GM18520 (cell line): ENCODE results near the gene RIN3.
"Not testable (repeated sequence)": the region's sequence is repeated elsewhere in the genome, so short reads cannot be mapped to it uniquely, and the experiment has no call there.

Experiments used
- ATAC-seq: cut with Tn5 transposase; IDR thresholded peaks from one replicate; pipeline ENCODE4 v1.9.1; 2021; ENCODE audit not compliant: unreplicated experiment

The RIN3 gene

DNA sequence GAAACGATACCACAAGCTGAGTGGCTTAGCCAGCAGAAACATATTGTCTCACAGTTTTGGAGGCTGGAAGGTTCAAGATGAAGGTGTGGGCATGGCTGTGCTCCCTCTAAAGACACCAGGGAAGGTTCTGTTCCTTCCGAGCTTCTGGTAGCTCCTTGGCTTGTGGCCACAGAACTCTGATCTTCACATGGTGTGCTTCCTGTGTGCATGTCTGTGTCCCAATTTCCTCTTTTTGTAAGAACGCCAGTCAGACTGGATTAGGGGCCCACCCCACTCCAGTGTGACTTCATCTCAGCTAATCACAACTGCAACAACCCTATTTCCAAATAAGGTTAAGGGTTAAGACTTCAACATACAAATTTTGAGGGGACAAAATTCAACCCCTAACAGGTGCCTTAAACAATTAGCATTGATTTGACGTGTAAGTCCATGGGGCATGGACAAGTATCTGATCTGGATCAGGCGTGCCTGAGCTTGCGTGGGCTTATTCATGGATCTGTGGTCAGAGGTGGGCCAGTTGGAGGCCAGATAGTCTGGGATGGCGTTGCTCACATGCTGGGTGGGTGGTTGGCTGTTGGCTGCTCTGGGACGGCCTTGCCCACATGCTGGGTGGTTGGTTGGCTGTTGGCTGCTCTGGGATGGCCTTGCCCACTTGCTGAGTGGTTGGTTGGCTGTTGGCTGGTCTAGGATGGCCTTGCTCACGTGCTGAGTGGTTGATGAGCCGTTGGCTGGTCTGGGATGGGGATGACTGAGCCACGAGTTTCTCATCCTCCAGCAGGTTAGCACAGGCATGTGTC, 146.4 kb downstream of the RIN3 start:
- ATAC-seq = no peak

DNA sequence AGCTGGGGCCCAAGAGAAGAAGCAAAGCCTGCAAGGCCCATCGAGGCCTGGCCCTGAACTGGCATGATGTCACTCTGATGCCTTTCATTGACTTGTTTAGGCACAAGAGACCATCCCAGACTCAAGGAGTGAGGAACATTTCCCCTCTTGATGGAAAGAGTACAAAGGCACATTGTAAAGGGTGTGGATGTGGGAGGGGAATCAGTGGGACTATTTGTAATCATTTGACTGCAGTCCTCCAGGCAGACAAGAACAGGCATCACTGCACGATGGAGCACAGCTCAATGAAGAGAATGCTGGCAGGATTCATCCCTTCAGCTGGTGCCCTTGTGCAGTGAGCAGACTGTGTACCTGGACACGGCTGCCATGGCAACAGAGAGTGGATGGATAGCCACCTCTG, 147.0 kb downstream of the RIN3 start:
- no peak for ATAC-seq

DNA sequence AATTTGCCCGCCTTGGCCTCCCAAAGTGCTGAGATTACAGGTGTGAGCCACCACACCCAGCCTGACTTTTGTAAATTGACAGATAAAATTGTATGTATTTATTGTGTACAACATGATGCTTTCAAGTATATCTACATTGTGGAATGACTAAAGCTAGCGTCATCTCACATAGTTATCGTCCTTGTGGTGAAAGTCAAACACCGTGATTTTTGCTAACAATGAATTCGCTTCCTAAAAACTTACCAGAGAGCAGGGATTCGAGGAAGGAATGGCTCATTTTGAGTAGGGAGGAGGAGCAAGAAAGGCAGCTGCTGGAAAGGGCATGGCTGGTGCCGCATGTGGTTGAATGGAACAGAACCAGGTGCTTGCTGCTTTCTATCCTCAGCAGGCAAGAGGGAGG, 149.5 kb downstream of the RIN3 start:
- no peak for ATAC-seq

DNA sequence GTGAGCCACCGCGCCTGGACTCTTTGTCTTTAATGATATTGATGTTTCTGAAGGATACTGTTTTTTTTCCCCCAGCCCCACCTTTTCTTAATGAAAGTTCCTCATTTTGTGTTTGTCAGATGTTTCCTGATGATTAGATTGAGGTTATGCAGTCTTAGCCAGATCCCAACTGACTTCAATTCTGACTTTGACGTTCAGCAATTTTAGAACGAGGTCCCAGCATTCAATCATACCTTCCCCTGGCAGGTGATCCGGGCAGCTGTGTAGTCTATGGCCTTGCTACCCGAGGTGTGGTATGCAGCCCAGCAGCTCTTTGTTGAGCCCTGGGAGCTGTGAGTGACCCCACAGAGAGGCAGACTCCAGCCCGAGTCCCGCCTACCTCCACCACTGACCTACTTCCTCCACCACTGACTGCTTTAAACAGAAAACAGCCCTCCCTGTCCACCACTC, 152.1 kb downstream of the RIN3 start:
- ATAC-seq = no peak

GRCh38 chr14:92666251-92666650, 152.7 kb downstream of the RIN3 start:
- ATAC-seq = no peak

DNA sequence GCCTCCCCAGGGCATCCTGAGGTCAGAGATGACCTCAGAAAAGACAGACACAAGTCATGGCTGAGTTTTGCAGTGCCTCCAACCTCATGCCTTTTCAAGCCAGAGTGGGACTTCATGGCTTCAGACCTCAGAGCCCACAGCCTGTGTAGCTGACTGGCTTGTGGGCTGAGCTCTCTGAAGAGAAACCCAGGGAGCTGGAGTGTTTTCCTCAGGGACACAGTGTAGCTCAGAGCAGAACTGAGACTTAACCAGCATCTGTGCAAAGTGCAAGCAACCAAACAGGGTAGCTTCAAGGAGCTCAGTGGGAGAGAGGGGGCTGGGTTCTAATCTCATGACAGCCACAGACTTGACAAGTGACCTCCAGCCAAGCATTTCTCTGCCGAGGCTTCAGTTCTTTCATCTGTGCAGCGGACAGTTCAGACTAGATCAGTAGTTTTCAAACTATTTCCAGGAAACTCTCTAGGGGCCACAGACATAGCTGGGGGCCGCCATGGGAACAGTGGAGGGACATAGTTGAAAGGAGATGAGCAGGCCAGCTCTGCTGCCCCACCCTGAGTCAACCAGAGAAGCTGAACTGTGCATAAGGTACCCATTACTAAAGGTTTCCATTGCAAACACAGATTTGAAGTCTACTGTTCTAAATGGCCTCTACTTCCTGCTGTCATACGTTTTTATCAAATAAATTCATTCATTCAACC, 154.8 kb downstream of the RIN3 start:
- ATAC-seq = no peak

DNA sequence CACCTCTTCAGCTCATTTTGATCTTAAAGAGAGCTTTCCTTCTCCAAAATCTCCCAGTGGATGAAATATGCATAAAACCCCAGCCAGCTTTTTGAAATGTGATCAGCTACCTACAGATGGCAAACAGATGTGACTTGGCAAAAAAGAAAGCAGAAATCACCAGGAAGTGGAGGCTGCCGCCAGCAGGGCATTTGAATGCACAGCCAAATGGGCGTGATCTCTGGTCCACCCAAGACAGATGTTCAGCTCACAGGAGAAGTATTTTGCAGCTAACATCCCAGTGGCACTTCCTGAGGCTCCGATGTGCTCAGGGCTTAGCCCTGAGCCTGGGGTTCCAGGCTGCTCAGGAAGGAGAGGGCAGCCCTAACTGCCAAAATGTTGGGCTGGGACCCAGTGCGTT, 156.6 kb downstream of the RIN3 start:
- ATAC-seq = no peak

DNA sequence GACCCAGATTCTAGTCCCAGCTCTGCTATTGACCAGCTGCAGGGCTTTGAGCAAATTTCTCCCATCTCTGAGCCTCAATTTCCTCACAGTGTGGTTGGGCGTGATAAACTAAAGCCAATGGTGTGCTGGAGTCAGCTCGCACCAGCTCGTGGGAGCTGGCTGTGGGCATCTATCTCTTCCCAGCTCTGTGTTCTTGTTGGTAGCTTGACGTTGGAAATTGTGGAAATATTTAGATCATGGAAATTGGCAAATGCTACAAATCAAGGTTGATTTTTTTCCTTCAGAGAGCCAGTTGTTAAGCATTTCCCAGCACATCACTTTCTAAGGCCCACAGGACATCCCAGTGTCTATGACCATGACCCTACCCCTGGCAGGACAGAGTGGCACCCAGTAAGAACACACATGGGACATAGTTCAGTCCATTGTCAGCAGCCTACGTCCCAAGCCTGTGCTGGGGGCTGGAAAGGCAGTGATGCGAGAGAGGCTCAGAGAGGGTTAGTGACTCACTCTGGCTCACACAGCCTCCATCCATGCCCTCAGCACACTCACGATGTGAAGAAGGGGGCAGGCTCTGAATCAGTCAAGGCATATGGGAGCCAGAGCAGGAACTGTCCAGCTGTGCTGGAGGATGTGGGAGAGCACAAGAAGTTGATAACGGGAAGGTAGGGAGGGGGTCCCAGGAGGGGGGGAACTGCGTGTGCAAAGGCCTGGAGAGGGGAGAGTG, 157.2 kb downstream of the RIN3 start:
- ATAC-seq = no peak

DNA sequence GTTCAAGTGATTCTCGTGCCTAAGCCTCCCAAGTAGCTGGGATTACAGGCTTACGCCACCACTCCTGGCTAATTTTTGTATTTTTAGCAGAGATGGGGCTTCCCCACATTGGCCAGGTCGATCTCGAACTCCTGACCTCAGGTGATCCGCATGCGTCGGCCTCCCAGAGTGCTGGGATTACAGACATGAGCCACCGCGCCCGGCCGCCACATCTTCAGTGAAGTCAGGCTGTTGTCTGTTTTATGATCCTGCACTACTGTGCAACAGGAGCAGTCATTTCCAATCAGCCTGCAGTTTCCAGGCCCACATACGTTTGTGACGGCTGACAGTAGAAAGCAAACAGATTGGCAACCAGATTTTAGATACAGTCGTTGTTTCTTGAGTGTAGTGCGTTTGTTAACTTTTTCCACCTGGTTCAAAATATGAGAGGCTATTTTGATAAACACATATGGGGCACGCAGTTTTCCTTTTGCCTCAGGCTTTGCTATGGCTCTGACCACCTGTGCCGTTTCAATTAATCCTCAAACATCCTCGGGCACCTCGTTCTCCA, 160.1 kb downstream of the RIN3 start:
- no peak for ATAC-seq

DNA sequence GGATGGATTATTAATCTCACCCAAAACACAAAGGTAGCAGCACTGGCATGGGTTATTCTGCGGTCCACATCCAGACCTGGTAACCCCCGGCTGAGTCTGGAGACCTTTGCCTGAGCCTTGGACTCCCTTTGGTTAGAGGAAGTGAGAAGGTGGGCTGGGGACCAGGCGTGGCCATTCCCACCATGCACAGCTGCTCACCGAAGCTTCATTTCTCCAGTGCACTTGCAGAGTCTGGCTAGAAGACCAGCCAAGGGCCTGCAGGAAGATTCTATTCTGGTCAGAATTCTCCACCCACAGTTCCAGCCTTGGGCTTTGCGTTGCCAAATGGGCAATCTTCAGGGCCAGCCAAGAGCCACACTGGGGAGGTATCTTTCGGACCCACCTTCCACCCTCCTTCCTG, 161.8 kb downstream of the RIN3 start:
- ATAC-seq = no peak

GRCh38 chr14:92675976-92676375, 162.4 kb downstream of the RIN3 start:
- no peak for ATAC-seq

DNA sequence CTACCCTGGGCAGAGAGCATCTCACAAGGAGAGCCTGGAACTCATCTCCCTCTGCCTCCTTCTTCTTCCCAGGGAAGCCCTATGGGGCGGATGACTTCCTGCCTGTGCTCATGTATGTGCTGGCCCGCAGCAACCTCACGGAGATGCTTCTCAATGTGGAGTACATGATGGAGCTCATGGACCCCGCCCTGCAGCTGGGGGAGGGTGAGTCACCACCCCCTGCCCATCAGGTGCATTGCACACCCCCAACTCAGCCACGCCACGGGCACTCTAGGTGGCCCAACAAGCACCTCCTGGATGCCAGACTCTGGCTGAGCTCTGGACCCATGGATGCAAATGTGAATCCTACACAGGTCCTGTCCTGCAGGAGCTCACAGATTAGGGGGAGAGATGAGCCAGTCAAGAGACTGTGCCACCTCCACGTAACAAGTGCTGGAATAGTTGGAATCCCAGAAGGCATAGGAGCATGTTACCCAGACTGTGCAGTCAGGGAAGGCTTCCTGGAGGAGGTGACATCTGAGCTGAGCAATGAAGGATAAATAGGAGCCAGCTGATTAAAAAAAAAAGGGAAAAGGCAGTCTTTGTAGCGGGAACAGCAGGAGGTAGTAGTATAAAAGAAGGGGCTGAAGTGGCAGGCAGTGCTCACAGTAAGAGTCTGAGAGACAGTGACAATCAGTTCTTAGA, 163.0 kb downstream of the RIN3 start:
- ATAC-seq = no peak

DNA sequence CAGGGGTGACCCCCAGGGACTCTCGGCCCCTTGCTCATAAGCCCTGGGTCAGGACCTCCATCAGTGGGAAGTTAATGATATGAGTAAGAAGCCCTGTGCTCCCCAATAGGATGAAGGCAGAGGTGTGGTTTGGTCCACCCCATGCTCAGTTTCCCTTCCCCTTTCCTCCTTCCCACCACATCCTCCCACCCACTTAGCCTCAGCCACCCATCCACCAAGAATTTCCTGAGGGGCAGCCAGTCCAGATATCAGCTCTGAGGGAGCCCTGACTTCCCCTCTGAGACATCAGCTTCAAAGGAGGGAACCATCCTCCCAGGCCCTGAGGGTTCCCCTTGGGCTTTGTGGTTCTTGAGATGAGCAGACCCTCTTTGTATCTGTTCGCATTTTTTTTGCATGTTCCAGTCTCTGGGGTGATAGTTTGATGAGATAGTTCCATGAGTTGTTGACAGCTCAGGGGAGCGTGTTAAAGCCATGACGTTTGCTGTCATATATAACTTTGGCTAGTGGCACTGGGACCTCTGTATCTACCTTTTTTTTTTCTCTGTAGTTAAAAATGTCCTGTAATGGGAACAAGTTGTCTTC, 163.6 kb downstream of the RIN3 start:
- ATAC-seq = peak; percentile 74

GRCh38 chr14:92677955-92678354, 164.4 kb downstream of the RIN3 start:
- no peak for ATAC-seq

DNA sequence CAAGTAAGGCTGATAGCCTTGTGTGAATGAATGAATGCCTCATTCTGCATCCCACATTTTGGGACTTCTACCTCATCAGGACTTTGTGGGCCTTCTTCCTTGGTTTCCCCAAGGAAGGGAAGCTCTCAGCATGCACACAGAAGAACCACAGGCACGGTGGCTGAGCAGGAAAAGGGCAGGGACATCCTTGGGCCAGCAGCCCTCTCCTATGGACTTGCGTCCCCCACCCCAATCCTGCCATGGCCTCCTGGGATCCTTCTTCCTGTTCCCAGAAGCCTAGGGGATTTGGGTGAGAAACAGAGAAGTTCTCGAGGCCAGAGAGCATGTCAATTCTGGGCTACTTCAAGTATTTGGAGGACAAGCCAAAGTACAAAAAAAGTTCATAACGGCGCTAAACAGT, 165.2 kb downstream of the RIN3 start:
- no peak for ATAC-seq

DNA sequence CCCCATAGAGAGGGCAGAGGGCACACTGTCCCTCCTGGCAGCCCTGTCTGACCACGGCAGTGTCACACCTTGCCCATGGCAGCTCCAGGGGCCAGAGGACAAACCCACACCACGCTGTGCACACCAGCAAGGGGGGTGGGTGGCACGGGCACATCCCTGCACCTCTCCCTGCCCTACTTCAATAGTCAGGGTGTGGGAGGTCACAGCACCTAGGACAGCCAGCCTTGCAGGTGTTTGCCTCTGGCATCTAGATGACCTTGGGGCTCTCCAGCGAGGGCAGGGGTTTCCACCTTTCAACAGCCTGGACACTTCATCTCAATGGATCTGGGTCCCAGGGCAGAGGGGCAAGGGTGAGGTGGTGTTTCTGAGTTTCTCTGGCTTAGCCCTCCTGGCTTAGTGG, 165.7 kb downstream of the RIN3 start:
- ATAC-seq = no peak

GRCh38 chr14:92680330-92680729, 166.7 kb downstream of the RIN3 start:
- not testable (repeated sequence) for ATAC-seq

DNA sequence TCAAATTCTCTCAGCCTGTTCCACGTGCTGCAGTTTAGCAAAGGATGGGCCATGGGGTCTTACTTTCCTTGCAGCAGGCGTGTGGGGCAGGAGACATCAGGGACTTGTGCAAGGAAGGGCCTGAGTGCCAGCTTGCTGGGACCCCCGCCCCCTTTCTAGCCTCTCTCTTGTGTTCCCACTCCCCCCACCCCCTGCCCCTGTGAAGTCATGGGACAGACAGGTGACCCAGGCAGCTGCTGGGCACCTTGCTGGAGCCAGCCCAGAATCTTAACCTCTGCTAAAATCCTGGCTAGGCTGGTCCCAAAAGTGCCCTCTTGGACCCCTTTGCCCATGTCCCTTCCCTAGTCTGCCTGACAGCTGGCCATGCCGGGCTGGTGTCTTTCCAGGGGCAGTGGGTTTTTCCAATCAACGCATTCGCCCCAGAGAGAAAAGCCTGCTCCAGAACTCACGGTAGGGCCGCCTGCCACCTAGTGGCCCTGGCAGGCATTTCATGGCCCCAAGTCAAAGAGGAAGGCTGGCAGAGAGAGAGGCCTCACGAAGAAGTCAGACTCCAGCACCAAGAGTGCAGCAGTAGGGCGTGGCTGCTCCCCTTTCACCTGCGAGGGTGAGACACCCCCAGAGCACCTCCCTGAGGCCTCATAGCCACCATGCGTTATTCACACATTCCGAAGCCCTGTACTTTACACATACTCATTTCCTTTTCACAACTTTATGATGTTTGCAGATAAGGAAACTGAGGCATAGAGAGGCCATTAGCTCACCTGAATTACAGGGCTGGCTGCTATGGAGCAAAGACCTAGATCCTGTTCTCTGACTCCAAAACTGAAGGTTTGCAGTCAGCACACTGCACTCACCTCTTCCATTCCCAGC, 167.4 kb downstream of the RIN3 start:
- no peak for ATAC-seq

DNA sequence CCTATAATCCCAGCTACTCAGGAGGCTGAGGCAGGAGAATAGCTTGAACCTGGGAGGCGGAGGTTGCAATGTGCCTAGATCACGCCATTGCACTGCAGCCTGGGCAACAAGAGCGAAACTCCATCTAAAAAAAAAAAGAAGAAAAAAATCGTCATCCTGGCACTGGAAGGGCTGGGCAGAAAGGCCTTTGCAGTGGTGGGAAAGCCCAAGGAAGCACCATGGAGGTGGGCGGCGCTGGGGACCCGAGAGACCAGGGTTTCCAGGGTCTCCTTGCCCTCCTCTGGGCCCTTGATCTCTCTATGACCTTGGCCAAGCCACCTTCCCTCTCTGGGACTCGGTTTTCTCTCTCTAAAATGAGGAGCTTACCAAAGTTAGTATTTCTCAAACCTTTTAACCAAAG, 169.5 kb downstream of the RIN3 start:
- ATAC-seq = no peak
